ENCODE measurements around the gene SUCLG2.

Gene SUCLG2, protein sequence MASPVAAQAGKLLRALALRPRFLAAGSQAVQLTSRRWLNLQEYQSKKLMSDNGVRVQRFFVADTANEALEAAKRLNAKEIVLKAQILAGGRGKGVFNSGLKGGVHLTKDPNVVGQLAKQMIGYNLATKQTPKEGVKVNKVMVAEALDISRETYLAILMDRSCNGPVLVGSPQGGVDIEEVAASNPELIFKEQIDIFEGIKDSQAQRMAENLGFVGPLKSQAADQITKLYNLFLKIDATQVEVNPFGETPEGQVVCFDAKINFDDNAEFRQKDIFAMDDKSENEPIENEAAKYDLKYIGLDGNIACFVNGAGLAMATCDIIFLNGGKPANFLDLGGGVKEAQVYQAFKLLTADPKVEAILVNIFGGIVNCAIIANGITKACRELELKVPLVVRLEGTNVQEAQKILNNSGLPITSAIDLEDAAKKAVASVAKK

DNA sequence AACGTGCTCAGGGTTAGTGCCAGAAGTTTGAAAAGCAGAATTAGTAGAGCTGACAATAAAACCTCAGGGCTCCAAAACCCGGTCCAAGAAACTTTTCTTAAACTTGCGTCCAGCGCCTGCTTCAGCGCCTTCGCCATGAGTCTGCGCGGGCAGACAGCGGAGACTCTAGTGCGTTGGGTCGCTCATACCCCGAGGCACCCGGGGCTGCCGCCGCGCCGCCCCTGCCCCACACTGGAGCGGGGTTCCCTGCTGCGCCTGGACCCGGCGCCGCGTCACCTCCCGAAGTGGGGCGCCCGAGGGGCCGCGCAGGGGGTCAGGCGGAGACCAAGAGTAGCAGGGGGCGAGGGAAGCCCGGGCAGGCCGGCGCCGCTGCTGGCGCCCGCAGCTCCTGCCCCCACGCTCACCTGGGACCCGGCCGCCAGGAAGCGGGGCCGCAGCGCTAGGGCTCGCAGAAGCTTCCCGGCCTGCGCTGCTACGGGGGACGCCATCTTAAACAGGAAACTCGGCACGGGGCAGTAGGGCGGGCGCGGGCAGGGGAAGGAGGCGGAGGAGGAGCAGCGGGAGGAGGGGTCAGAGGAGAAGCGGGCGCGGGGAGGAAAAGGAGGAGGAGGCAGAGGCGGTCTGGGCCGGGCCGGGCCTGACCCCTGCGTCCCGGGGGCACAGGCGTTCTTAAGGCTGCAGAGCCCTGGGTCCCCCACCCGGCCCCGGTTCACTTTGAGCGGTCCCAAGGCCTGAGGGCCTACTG lies at the start of gene SUCLG2:
Gene SUCLG2 (minus strand): TSS at position 514 of the 745 bp plus-strand sequence. CDS start 26 bp downstream, at position 488.
- Histone ChIP-seq H3K9me3 (ENCODE audit: control insufficient read depth, insufficient read depth, low read length) (peaks cover 14% of the 10 kb centered on the region), H3K9me2 (replicated peaks; ENCODE audit: control insufficient read depth, low read length) (no peaks in the 10 kb centered on the region), H3K4me2 (ENCODE audit: low read length) (peak within 1 kb of the TSS; percentile 85), H3K4me3 (ENCODE audit: low read length) (peak within 1 kb of the TSS; percentile 85), H3K4me1 (ENCODE audit: control insufficient read depth, low read length) (peaks cover 57% of the 10 kb centered on the region), H3K27ac (ENCODE audit: low read depth, low read length) (peak within 1 kb of the TSS; percentile 81), H3F3A (ENCODE audit: control insufficient read depth, insufficient read depth) (no peaks in the 10 kb centered on the region), H3K27me3 (ENCODE audit: control insufficient read depth, low read length) (no peaks in the 10 kb centered on the region), H3K36me3 (ENCODE audit: control insufficient read depth, low read length) (peaks cover 45% of the 10 kb centered on the region), H4K20me1 (ENCODE audit: control insufficient read depth, insufficient read depth, low read depth, low read length) (no peaks in the 10 kb centered on the region), H3K79me2 (ENCODE audit: control insufficient read depth, low read length) (peaks cover 55% of the 10 kb centered on the region)
- no peak for TF ChIP-seq EZH2phosphoT487 (IDR thresholded peaks at IDR 0.05; ENCODE audit: borderline replicate concordance, low read length)
- TF ChIP-seq, protein P1, sequence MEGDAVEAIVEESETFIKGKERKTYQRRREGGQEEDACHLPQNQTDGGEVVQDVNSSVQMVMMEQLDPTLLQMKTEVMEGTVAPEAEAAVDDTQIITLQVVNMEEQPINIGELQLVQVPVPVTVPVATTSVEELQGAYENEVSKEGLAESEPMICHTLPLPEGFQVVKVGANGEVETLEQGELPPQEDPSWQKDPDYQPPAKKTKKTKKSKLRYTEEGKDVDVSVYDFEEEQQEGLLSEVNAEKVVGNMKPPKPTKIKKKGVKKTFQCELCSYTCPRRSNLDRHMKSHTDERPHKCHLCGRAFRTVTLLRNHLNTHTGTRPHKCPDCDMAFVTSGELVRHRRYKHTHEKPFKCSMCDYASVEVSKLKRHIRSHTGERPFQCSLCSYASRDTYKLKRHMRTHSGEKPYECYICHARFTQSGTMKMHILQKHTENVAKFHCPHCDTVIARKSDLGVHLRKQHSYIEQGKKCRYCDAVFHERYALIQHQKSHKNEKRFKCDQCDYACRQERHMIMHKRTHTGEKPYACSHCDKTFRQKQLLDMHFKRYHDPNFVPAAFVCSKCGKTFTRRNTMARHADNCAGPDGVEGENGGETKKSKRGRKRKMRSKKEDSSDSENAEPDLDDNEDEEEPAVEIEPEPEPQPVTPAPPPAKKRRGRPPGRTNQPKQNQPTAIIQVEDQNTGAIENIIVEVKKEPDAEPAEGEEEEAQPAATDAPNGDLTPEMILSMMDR (IDR thresholded peaks at IDR 0.05; ENCODE audit: low read depth, low read length, poor library complexity, severe bottlenecking): no peak

DNA sequence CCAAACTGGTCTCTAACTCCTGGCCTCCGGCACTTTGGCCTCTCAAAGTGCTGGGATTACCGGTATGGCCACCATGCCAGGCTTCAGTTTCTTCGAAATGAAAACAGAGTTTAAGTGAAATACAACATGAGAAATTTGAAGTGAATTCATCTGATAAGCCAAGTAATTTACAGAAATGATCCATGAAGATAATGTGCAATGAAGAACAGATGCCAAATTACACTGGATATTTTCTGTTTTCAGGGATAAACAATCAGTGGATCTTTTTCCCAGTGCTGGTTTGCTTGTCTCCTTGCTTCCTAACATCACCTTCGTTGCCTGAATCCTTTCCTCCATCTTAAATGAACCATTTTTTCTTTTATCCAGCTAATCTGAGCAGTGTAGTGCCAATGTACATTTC lies 46.2 kb upstream of the SUCLG2 start:
- no peaks in the 10 kb centered on the region for H3K9me3 ChIP-seq (ENCODE audit: control insufficient read depth, insufficient read depth, low read length)
- no peak overlapping the region for H3K27ac ChIP-seq (ENCODE audit: low read depth, low read length)
- no peak overlapping the region for H3K4me2 ChIP-seq (ENCODE audit: low read length)
- H3K4me3 ChIP-seq (ENCODE audit: low read length): no peak overlapping the region
- no peaks in the 10 kb centered on the region for H4K20me1 ChIP-seq (ENCODE audit: control insufficient read depth, insufficient read depth, low read depth, low read length)
- H3K9me2 ChIP-seq (replicated peaks; ENCODE audit: control insufficient read depth, low read length): no peaks in the 10 kb centered on the region
- H3K36me3 ChIP-seq (ENCODE audit: control insufficient read depth, low read length): no peaks in the 10 kb centered on the region
- no peaks in the 10 kb centered on the region for H3K27me3 ChIP-seq (ENCODE audit: control insufficient read depth, low read length)
- no peaks in the 10 kb centered on the region for H3F3A ChIP-seq (ENCODE audit: control insufficient read depth, insufficient read depth)
- H3K79me2 ChIP-seq (ENCODE audit: control insufficient read depth, low read length): no peaks in the 10 kb centered on the region
- TF ChIP-seq, protein P1 (IDR thresholded peaks at IDR 0.05; ENCODE audit: low read depth, low read length, poor library complexity, severe bottlenecking): no peak
- TF ChIP-seq EZH2phosphoT487 (IDR thresholded peaks at IDR 0.05; ENCODE audit: borderline replicate concordance, low read length): no peak
- H3K4me1 ChIP-seq (ENCODE audit: control insufficient read depth, low read length): peaks cover 13% of the 10 kb centered on the region

DNA sequence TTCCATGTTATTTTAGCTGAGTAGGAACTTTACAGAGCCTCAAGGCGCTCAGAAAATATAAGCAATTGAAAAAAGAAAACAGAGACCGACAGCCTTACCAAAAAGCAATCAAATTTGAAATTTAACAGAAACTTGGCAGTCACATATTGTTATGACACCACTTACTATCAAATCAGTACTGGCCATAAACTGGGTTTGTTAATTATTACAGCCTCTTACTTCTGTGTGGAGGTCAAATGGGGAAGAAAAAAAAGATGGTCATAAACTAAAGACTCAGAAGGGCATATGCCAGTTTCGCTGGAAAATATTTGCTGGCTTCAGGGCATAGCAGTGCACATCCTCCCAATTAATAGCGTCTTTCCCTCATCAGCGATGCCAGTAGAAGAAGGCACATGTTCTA lies 45.5 kb upstream of the SUCLG2 start:
- Histone ChIP-seq H4K20me1 (ENCODE audit: control insufficient read depth, insufficient read depth, low read depth, low read length) (no peaks in the 10 kb centered on the region), H3K27ac (ENCODE audit: low read depth, low read length) (no peak overlapping the region), H3K27me3 (ENCODE audit: control insufficient read depth, low read length) (no peaks in the 10 kb centered on the region), H3K9me3 (ENCODE audit: control insufficient read depth, insufficient read depth, low read length) (no peaks in the 10 kb centered on the region), H3K36me3 (ENCODE audit: control insufficient read depth, low read length) (no peaks in the 10 kb centered on the region), H3K4me3 (ENCODE audit: low read length) (no peak overlapping the region), H3K9me2 (replicated peaks; ENCODE audit: control insufficient read depth, low read length) (no peaks in the 10 kb centered on the region), H3K4me2 (ENCODE audit: low read length) (no peak overlapping the region), H3K4me1 (ENCODE audit: control insufficient read depth, low read length) (peaks cover 11% of the 10 kb centered on the region), H3K79me2 (ENCODE audit: control insufficient read depth, low read length) (no peaks in the 10 kb centered on the region), H3F3A (ENCODE audit: control insufficient read depth, insufficient read depth) (no peaks in the 10 kb centered on the region)
- no peak for TF ChIP-seq EZH2phosphoT487 (IDR thresholded peaks at IDR 0.05; ENCODE audit: borderline replicate concordance, low read length)
- TF ChIP-seq, protein P1 (IDR thresholded peaks at IDR 0.05; ENCODE audit: low read depth, low read length, poor library complexity, severe bottlenecking): no peak

Data from DOHH2 (cell line).